HEK293 (cell line): ENCODE measurements around the gene FOSL1.

Source experiments
- CTCF ChIA-PET: fragments of 350-600 bp; formaldehyde crosslinking; extraction: SDS; loops from one replicate; lab custom pipeline; 2021; ENCODE audit warnings: antibody characterized with exemption; lab: Yijun Ruan, JAX
- POLR2A ChIA-PET: fragments of 300-600 bp; formaldehyde crosslinking; extraction: SDS; loops from one replicate; lab custom pipeline; 2020; ENCODE audit warnings: antibody characterized with exemption, inconsistent platforms; lab: Yijun Ruan, JAX
- H3K27ac ChIP-seq: fragments of 200-500 bp; sonication (Bioruptor generic); 2 replicates; pipeline ENCODE4 v1.5.1; 2014; ENCODE audit warnings: low read depth, low read length, control low read depth, inconsistent platforms; ENCODE audit errors: extremely low read depth
- H3K36me3 ChIP-seq, 2 experiments: fragments of 200-500 bp in 1 of 2; sonication (Bioruptor generic) in 1 of 2; 1 replicate in 1 of 2; 2 replicates in 1 of 2; pipeline ENCODE4 v1.5.1; 2014 to 2017; ENCODE audit warnings: inconsistent platforms in 2 of 2, low read length in 2 of 2; ENCODE audit not compliant: control insufficient read depth in 2 of 2, insufficient read depth in 1 of 2
- H3K4me1 ChIP-seq: fragments of 200-500 bp; sonication (Bioruptor generic); 2 replicates; pipeline ENCODE4 v1.5.1; 2014; ENCODE audit warnings: mild to moderate bottlenecking, low read length, inconsistent platforms; ENCODE audit not compliant: control insufficient read depth, insufficient read depth
- H3K4me3 ChIP-seq: 2 replicates; pipeline ENCODE4 v1.5.1; 2011; ENCODE audit warnings: low read depth, mild to moderate bottlenecking, control low read depth, low read length, moderate library complexity
- H3K9me3 ChIP-seq: fragments of 200-500 bp; sonication (Bioruptor generic); 2 replicates; pipeline ENCODE4 v1.5.1; 2014; ENCODE audit warnings: low read depth, low read length, inconsistent platforms; ENCODE audit not compliant: control insufficient read depth, insufficient read depth
- FEZF1 ChIP-seq: fragments of 450-650 bp; formaldehyde crosslinking; IDR thresholded peaks from 2 replicates; pipeline ENCODE4 v1.5.1; 2016; ENCODE audit warnings: missing biosample characterization, missing genetic modification characterization
- GLI2 ChIP-seq: fragments of 450-650 bp; formaldehyde crosslinking; IDR thresholded peaks from 2 replicates; pipeline ENCODE4; 2017; ENCODE audit warnings: missing biosample characterization, missing genetic modification characterization, low read depth, borderline replicate concordance
- GLI4 ChIP-seq: fragments of 450-650 bp; formaldehyde crosslinking; IDR thresholded peaks from 2 replicates; pipeline ENCODE4 v1.5.1; 2016; ENCODE audit warnings: missing biosample characterization, missing genetic modification characterization
- GLIS1 ChIP-seq: fragments of 450-650 bp; formaldehyde crosslinking; IDR thresholded peaks from 2 replicates; pipeline ENCODE4 v1.5.1; 2016; ENCODE audit warnings: missing biosample characterization, missing genetic modification characterization
- KLF9 ChIP-seq: fragments of 450-650 bp; formaldehyde crosslinking; IDR thresholded peaks from 2 replicates; pipeline ENCODE4 v1.5.1; 2016; ENCODE audit warnings: missing biosample characterization, missing genetic modification characterization, low read depth
- SCRT1 ChIP-seq: fragments of 450-650 bp; formaldehyde crosslinking; IDR thresholded peaks from 2 replicates; pipeline ENCODE4 v1.5.1; 2016; ENCODE audit warnings: missing biosample characterization, missing genetic modification characterization, borderline replicate concordance
- SCRT2 ChIP-seq: fragments of 450-650 bp; formaldehyde crosslinking; IDR thresholded peaks from 2 replicates; pipeline ENCODE4 v1.5.1; 2016; ENCODE audit warnings: missing biosample characterization, missing genetic modification characterization
- YY1 ChIP-seq: fragments of 450-650 bp; formaldehyde crosslinking; IDR thresholded peaks from 2 replicates; pipeline ENCODE4 v1.5.1; 2018; ENCODE audit warnings: missing biosample characterization, missing genetic modification characterization
- ZFP3 ChIP-seq: fragments of 450-650 bp; formaldehyde crosslinking; IDR thresholded peaks from 2 replicates; pipeline ENCODE4 v1.5.1; 2016; ENCODE audit warnings: low read depth, missing biosample characterization, missing genetic modification characterization
- ZFP41 ChIP-seq: fragments of 450-650 bp; formaldehyde crosslinking; IDR thresholded peaks from 2 replicates; pipeline ENCODE4 v1.5.1; 2016; ENCODE audit warnings: missing biosample characterization, missing genetic modification characterization, borderline replicate concordance
- ZFP69B ChIP-seq: fragments of 450-650 bp; formaldehyde crosslinking; IDR thresholded peaks from 2 replicates; pipeline ENCODE4 v1.5.1; 2016; ENCODE audit warnings: missing biosample characterization, missing genetic modification characterization
- ZIC2 ChIP-seq: fragments of 450-650 bp; formaldehyde crosslinking; IDR thresholded peaks from 2 replicates; pipeline ENCODE4 v1.5.1; 2016; ENCODE audit warnings: missing biosample characterization, missing genetic modification characterization
- ZNF112 ChIP-seq: fragments of 450-650 bp; formaldehyde crosslinking; IDR thresholded peaks from 2 replicates; pipeline ENCODE4 v1.5.0; 2017; ENCODE audit warnings: missing biosample characterization, missing genetic modification characterization
- ZNF133 ChIP-seq: fragments of 450-650 bp; formaldehyde crosslinking; IDR thresholded peaks from 2 replicates; pipeline ENCODE4 v1.5.1; 2016; ENCODE audit warnings: missing biosample characterization, missing genetic modification characterization
- ZNF184 ChIP-seq: fragments of 450-650 bp; IDR thresholded peaks from 2 replicates; pipeline ENCODE4 v1.5.1; 2018; ENCODE audit warnings: missing biosample characterization, mild to moderate bottlenecking, missing genetic modification characterization
- ZNF214 ChIP-seq: fragments of 450-650 bp; formaldehyde crosslinking; IDR thresholded peaks from 2 replicates; pipeline ENCODE4 v1.5.1; 2017; ENCODE audit warnings: missing biosample characterization, mild to moderate bottlenecking, missing genetic modification characterization, borderline replicate concordance
- ZNF223 ChIP-seq: fragments of 450-650 bp; formaldehyde crosslinking; IDR thresholded peaks from 2 replicates; pipeline ENCODE4 v1.5.1; 2016; ENCODE audit warnings: missing biosample characterization, missing genetic modification characterization
- ZNF239 ChIP-seq: fragments of 450-650 bp; formaldehyde crosslinking; IDR thresholded peaks from 2 replicates; pipeline ENCODE4 v1.5.1; 2016; ENCODE audit warnings: missing biosample characterization, missing genetic modification characterization
- ZNF24 ChIP-seq: fragments of 450-650 bp; formaldehyde crosslinking; IDR thresholded peaks from 2 replicates; pipeline ENCODE4 v1.5.1; 2016; ENCODE audit warnings: missing biosample characterization, missing genetic modification characterization
- ZNF302 ChIP-seq: fragments of 450-650 bp; formaldehyde crosslinking; IDR thresholded peaks from 2 replicates; pipeline ENCODE4 v1.5.1; 2016; ENCODE audit warnings: missing biosample characterization, missing genetic modification characterization, low read depth
- ZNF324 ChIP-seq: fragments of 450-650 bp; formaldehyde crosslinking; IDR thresholded peaks from 2 replicates; pipeline ENCODE4 v1.5.1; 2016; ENCODE audit warnings: missing biosample characterization, missing genetic modification characterization
- ZNF341 ChIP-seq: fragments of 450-650 bp; formaldehyde crosslinking; IDR thresholded peaks from 2 replicates; pipeline ENCODE4; 2016; ENCODE audit warnings: low read depth, missing biosample characterization, missing genetic modification characterization
- ZNF571 ChIP-seq: fragments of 450-650 bp; formaldehyde crosslinking; IDR thresholded peaks from 2 replicates; pipeline ENCODE4 v1.5.0; 2017; ENCODE audit warnings: missing biosample characterization, missing genetic modification characterization
- ZNF600 ChIP-seq: fragments of 450-650 bp; formaldehyde crosslinking; IDR thresholded peaks from 2 replicates; pipeline ENCODE4 v1.5.1; 2016; ENCODE audit warnings: missing biosample characterization, missing genetic modification characterization
- ZNF610 ChIP-seq: fragments of 450-650 bp; formaldehyde crosslinking; IDR thresholded peaks from 2 replicates; pipeline ENCODE4 v1.5.1; 2016; ENCODE audit warnings: missing biosample characterization, missing genetic modification characterization, borderline replicate concordance
- ZNF623 ChIP-seq: fragments of 450-650 bp; formaldehyde crosslinking; IDR thresholded peaks from 2 replicates; pipeline ENCODE4 v1.5.1; 2016; ENCODE audit warnings: missing biosample characterization, missing genetic modification characterization
- ZNF626 ChIP-seq: fragments of 450-650 bp; sonication (Bioruptor Pico); formaldehyde crosslinking; IDR thresholded peaks from 2 replicates; pipeline ENCODE4 v1.5.1; 2018; ENCODE audit warnings: missing biosample characterization, missing genetic modification characterization, inconsistent platforms
- ZNF658 ChIP-seq: fragments of 450-650 bp; formaldehyde crosslinking; IDR thresholded peaks from 2 replicates; pipeline ENCODE4; 2016; ENCODE audit warnings: missing biosample characterization, missing genetic modification characterization
- ZNF830 ChIP-seq: fragments of 450-650 bp; IDR thresholded peaks from 2 replicates; pipeline ENCODE4 v1.5.0; 2018; ENCODE audit warnings: missing biosample characterization, missing genetic modification characterization, low read depth, mild to moderate bottlenecking, moderate library complexity
- ZSCAN23 ChIP-seq: fragments of 450-650 bp; formaldehyde crosslinking; IDR thresholded peaks from 2 replicates; pipeline ENCODE4 v1.5.1; 2016; ENCODE audit warnings: missing biosample characterization, missing genetic modification characterization
- ZXDB ChIP-seq: fragments of 450-650 bp; formaldehyde crosslinking; IDR thresholded peaks from 2 replicates; pipeline ENCODE4 v1.5.1; 2016; ENCODE audit warnings: missing biosample characterization, missing genetic modification characterization
- TF ChIP-seq, protein P1 (sequence below): fragments of 450-650 bp; formaldehyde crosslinking; IDR thresholded peaks from 2 replicates; pipeline ENCODE4 v1.5.0; 2017; ENCODE audit warnings: missing biosample characterization, missing genetic modification characterization, borderline replicate concordance
- TF ChIP-seq, protein P2 (sequence below): sonication (generic); formaldehyde crosslinking; IDR thresholded peaks from 2 replicates; pipeline ENCODE4 v1.8.1; 2022; ENCODE audit warnings: mild to moderate bottlenecking, moderate library complexity, missing genetic modification reagents
- TF ChIP-seq, protein P3 (sequence below): fragments of 450-650 bp; formaldehyde crosslinking; IDR thresholded peaks from 2 replicates; pipeline ENCODE4 v1.5.1; 2017; ENCODE audit warnings: missing biosample characterization, missing genetic modification characterization

The FOSL1 gene

DNA sequence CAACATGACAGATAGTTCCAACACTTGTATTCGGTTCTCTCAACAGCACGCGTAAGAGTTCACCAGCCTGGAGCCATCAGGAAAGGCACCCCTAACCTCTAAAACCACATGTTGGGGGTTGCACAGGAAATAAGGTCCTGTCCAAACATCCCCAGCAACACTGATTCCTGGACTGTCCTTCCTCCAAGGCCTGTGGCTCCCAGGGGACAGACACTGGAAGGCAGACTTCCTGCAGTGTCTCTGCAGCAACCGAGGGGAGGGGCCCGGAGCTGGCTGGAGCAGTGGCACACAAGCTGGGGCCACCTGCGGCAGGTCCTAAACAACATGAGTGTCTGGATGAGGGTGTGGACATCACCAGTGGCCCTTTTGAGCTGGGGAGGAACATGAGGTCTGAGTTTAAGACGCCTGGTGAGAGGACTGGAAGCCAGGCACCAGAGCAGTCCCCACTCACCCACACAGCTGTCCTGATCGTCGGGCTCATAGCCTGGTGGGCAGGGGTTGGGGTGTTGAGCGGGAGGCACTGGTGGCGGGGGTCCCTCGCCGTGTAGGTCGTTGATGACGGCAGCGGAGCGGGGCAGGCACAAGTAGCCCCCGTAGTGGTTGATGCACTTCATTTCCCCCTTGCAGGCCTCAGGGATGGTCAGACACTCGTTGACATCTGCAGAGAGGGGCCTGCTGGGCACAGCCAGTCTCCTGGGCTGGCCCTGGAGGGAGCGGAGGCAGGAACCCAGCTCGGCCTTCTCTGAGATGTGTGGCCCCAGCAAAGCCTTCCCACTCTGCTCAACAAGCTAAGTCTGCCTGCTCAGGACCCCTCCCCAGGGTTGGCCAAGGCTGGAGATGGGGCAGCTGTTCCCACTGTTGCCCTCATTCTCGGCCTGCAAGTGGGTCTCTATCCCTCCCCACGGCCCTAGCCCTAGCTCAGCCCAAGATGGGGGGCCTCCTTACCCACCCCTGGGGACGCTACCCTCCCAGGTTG lies 29.2 kb downstream of the FOSL1 start:
- TF ChIP-seq YY1 (tag by site-specific recombination) = no peak
- peak; percentile 84 for TF ChIP-seq ZIC2 (tag by site-specific recombination)
- TF ChIP-seq ZNF223 (tag by site-specific recombination) = no peak
- peak; percentile 65 for TF ChIP-seq ZNF341 (tag by site-specific recombination)
- TF ChIP-seq ZNF302 = no peak
- TF ChIP-seq FEZF1 = no peak
- no peak for TF ChIP-seq ZNF133 (tag by site-specific recombination)
- no peak for TF ChIP-seq ZXDB (tag by site-specific recombination)
- no peak for TF ChIP-seq ZNF24 (tag by site-specific recombination)
- TF ChIP-seq ZNF610 (tag by site-specific recombination) = no peak
- no peak for TF ChIP-seq ZNF623
- no peak for TF ChIP-seq ZNF214 (tag by site-specific recombination)
- TF ChIP-seq ZFP69B (tag by site-specific recombination) = no peak
- TF ChIP-seq ZFP3 (tag by site-specific recombination) = no peak
- no peak for TF ChIP-seq GLI4
- TF ChIP-seq, protein P1, sequence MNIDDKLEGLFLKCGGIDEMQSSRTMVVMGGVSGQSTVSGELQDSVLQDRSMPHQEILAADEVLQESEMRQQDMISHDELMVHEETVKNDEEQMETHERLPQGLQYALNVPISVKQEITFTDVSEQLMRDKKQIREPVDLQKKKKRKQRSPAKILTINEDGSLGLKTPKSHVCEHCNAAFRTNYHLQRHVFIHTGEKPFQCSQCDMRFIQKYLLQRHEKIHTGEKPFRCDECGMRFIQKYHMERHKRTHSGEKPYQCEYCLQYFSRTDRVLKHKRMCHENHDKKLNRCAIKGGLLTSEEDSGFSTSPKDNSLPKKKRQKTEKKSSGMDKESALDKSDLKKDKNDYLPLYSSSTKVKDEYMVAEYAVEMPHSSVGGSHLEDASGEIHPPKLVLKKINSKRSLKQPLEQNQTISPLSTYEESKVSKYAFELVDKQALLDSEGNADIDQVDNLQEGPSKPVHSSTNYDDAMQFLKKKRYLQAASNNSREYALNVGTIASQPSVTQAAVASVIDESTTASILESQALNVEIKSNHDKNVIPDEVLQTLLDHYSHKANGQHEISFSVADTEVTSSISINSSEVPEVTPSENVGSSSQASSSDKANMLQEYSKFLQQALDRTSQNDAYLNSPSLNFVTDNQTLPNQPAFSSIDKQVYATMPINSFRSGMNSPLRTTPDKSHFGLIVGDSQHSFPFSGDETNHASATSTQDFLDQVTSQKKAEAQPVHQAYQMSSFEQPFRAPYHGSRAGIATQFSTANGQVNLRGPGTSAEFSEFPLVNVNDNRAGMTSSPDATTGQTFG = no peak
- 0 out of 2 replicates have a peak, but pooled peaks have one; percentile 33 for TF ChIP-seq ZNF600 (tag by site-specific recombination)
- TF ChIP-seq ZNF830 = no peak
- TF ChIP-seq ZNF184 (tag by site-specific recombination) = no peak
- no peak for TF ChIP-seq ZNF324 (tag by site-specific recombination)
- TF ChIP-seq, protein P2, sequence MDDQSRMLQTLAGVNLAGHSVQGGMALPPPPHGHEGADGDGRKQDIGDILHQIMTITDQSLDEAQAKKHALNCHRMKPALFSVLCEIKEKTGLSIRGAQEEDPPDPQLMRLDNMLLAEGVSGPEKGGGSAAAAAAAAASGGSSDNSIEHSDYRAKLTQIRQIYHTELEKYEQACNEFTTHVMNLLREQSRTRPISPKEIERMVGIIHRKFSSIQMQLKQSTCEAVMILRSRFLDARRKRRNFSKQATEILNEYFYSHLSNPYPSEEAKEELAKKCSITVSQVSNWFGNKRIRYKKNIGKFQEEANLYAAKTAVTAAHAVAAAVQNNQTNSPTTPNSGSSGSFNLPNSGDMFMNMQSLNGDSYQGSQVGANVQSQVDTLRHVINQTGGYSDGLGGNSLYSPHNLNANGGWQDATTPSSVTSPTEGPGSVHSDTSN (CRISPR knock-in tag) = no peak
- no peak for TF ChIP-seq ZFP41
- TF ChIP-seq GLI2 (tag by site-specific recombination) = no peak
- TF ChIP-seq ZNF112 (tag by site-specific recombination) = no peak
- TF ChIP-seq ZSCAN23 (tag by site-specific recombination) = no peak
- TF ChIP-seq SCRT1 (tag by site-specific recombination) = no peak
- no peak; the same call in 1 of the 2 replicates for TF ChIP-seq GLIS1
- peak; percentile 70; the same call in 1 of the 2 replicates for TF ChIP-seq SCRT2 (tag by site-specific recombination)
- TF ChIP-seq, protein P3, sequence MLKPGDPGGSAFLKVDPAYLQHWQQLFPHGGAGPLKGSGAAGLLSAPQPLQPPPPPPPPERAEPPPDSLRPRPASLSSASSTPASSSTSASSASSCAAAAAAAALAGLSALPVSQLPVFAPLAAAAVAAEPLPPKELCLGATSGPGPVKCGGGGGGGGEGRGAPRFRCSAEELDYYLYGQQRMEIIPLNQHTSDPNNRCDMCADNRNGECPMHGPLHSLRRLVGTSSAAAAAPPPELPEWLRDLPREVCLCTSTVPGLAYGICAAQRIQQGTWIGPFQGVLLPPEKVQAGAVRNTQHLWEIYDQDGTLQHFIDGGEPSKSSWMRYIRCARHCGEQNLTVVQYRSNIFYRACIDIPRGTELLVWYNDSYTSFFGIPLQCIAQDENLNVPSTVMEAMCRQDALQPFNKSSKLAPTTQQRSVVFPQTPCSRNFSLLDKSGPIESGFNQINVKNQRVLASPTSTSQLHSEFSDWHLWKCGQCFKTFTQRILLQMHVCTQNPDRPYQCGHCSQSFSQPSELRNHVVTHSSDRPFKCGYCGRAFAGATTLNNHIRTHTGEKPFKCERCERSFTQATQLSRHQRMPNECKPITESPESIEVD (tag by site-specific recombination) = no peak
- no peak for TF ChIP-seq ZNF239 (tag by site-specific recombination)
- no peak for TF ChIP-seq ZNF626
- TF ChIP-seq KLF9 (tag by site-specific recombination) = no peak
- TF ChIP-seq ZNF658 (tag by site-specific recombination) = no peak
- TF ChIP-seq ZNF571 (tag by site-specific recombination) = no peak
- H3K27ac ChIP-seq = no peak overlapping the region
- CTCF ChIA-PET = interaction anchor here (0.7 to 4.2 kb wide), 5 partner anchors 11 to 54 kb away, joined by 3 to 37 read pairs (median 4); partner anchors contain the start of genes FIBP and MUS81
- peaks cover 0 to 21% of the 10 kb centered on the region in 2 experiments; a peak in 1 of 3 replicates for H3K36me3 ChIP-seq
- POLR2A ChIA-PET = interaction anchor here (0.6 to 6.6 kb wide), 11 partner anchors 10 to 123 kb away, joined by 3 to 111 read pairs (median 4); partner anchors contain the start of genes CCDC85B, CFL1, FIBP and FOSL1
- no peak overlapping the region for H3K4me3 ChIP-seq
- H3K9me3 ChIP-seq = no peaks in the 10 kb centered on the region
- H3K4me1 ChIP-seq = no peaks in the 10 kb centered on the region
